T-helper 1 cell treated with Interleukin-12 subunit alpha and Interleukin-12 subunit beta and Interleukin-4 antibody, amounts not matched to agents 30 ng/mL and 1 ng/mL, for 36 hours (primary cell): ENCODE measurements around the gene NF1. TPM values are rescaled to one million over a fixed set of nuclear protein-coding genes. Genes with fewer than 3 reads are reported as not detected.

Source experiments
- intact Hi-C: fragments of 100-400 bp; cut with micrococcal nuclease; formaldehyde crosslinking; loops from one replicate; pipeline ENCODE4 v1.15.1; 2024
- total RNA-seq: library from RNA; stranded (reverse); gene quantifications from 2 replicates; pipeline ENCODE4 v1.2.3, GENCODE V29; 2022

Gene NF1
- total RNA-seq, 1 donor from 2014 or later = 24.0 TPM

DNA sequence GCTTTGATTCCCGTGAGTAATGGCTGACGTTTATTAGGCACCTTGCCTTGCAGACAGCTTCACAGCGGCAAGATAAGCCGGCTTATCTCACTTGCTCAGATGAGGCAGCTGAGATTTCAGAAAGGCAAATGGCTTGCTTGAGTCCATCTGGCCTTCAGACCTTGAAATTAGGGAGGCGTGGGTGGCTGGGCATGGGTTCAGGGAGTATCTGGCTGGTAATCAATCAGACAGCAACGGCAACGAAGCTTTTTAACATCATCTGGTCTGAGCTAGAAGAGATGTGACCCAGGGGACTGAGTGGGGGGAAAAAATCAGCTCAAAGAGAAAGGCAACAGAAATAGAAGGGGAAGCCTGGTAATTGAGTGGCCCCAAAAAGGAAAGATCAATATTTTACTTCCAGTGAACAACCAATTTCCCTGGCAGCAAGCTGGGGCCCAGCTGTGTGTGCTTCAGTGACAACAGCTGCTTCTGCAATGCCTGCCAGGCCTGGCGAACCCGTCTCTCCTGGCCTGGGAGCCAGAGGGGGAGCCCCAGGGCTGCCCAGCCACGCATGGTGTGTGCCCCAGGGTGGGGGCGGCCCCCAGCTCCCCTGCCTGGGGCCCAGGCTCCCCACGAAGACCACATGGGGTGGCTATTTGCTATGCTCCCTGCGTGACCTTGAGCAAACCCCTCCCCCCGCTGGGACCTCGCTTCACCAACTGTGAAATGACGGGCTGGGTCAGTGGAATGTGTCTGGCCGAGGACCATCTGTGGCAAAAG is 330.7 kb downstream of the NF1 start:
- intact Hi-C loops = no loop called here

Other genes with a start within 250 kb of the NF1 start
- 13.7 and 20.7 TPM in 2 replicates for gene TEFM, start 188.7 kb upstream of the NF1 start, total RNA-seq
- 0.59 and 1.2 TPM in 2 replicates for gene ADAP2, start 173.0 kb upstream of the NF1 start, total RNA-seq
- 6.7 and 8.3 TPM in 2 replicates for gene RNF135, start 123.9 kb upstream of the NF1 start, total RNA-seq
- gene OMG, start 202.3 kb downstream of the NF1 start, total RNA-seq = 0.25 and 0.61 TPM in 2 replicates
- 54.8 and 56.6 TPM in 2 replicates for gene EVI2B, start 219.1 kb downstream of the NF1 start, total RNA-seq
- 55.9 and 59.5 TPM in 2 replicates for gene EVI2A, start 226.6 kb downstream of the NF1 start, total RNA-seq